ACC112 (cell line): Measurements from ENCODE around the gene RASSF7.

Experiments used
- H2AFZ ChIP-seq: fragments of 200-600 bp; sonication (generic); one replicate; pipeline ENCODE4 v1.6.0; 2017; ENCODE audit warnings: antibody characterized with exemption, low read length; ENCODE audit not compliant: unreplicated experiment
- H3K27ac ChIP-seq: fragments of 200-600 bp; sonication (generic); 2 replicates; pipeline ENCODE4 v1.5.1; 2014; ENCODE audit warnings: low read depth, mild to moderate bottlenecking, antibody characterized with exemption, low read length, moderate library complexity
- H3K27me3 ChIP-seq: fragments of 200-600 bp; sonication (generic); 2 replicates; pipeline ENCODE4 v1.6.1; 2014; ENCODE audit warnings: mild to moderate bottlenecking, antibody characterized with exemption, low read length, moderate library complexity, mixed read lengths; ENCODE audit not compliant: insufficient read depth
- H3K36me3 ChIP-seq: fragments of 200-600 bp; sonication (generic); 2 replicates; pipeline ENCODE4 v1.6.1; 2016; ENCODE audit warnings: mild to moderate bottlenecking, antibody characterized with exemption, low read length, moderate library complexity, mixed read lengths; ENCODE audit not compliant: insufficient read depth
- H3K4me1 ChIP-seq: fragments of 200-600 bp; sonication (generic); one replicate; pipeline ENCODE4 v1.6.1; 2016; ENCODE audit warnings: low read length, mixed read lengths; ENCODE audit not compliant: insufficient read depth, unreplicated experiment, control insufficient read depth
- H3K4me3 ChIP-seq: fragments of 200-600 bp; sonication (generic); 2 replicates; pipeline ENCODE4 v1.5.1; 2014; ENCODE audit warnings: mild to moderate bottlenecking, low read depth, low read length
- H3K79me2 ChIP-seq: fragments of 200-600 bp; sonication (generic); one replicate; pipeline ENCODE4 v1.6.0; 2016; ENCODE audit warnings: low read length; ENCODE audit not compliant: control insufficient read depth, unreplicated experiment, insufficient read depth

The RASSF7 gene

GRCh38 chr11:541433-541885 lies 19.3 kb upstream of the RASSF7 start:
- H2AFZ ChIP-seq = no peak overlapping the region
- H3K4me3 ChIP-seq = no peak overlapping the region
- no peaks in the 10 kb centered on the region for H3K79me2 ChIP-seq
- no peaks in the 10 kb centered on the region for H3K36me3 ChIP-seq
- no peaks in the 10 kb centered on the region for H3K27me3 ChIP-seq
- peaks cover 7% of the 10 kb centered on the region for H3K4me1 ChIP-seq
- H3K27ac ChIP-seq = no peak overlapping the region

GRCh38 chr11:544817-545166 lies 16.0 kb upstream of the RASSF7 start:
- Histone ChIP-seq H3K36me3 (no peaks in the 10 kb centered on the region), H3K79me2 (no peaks in the 10 kb centered on the region), H2AFZ (no peak overlapping the region), H3K27ac (no peak overlapping the region), H3K27me3 (no peaks in the 10 kb centered on the region), H3K4me1 (no peaks in the 10 kb centered on the region), H3K4me3 (no peak overlapping the region)

- H3K4me3 ChIP-seq = no peak overlapping the region
- H2AFZ ChIP-seq = no peak overlapping the region
- no peaks in the 10 kb centered on the region for H3K79me2 ChIP-seq
- no peaks in the 10 kb centered on the region for H3K27me3 ChIP-seq
- H3K4me1 ChIP-seq = no peaks in the 10 kb centered on the region
- no peak overlapping the region for H3K27ac ChIP-seq
- no peaks in the 10 kb centered on the region for H3K36me3 ChIP-seq
Observed at GRCh38 chr11:545171-545570, 15.6 kb upstream of the RASSF7 start.

GRCh38 chr11:548700-549603 lies 11.8 kb upstream of the RASSF7 start:
- no peak overlapping the region for H3K27ac ChIP-seq
- H3K79me2 ChIP-seq = no peaks in the 10 kb centered on the region
- H3K27me3 ChIP-seq = no peaks in the 10 kb centered on the region
- peaks cover 4% of the 10 kb centered on the region for H3K4me1 ChIP-seq
- H3K36me3 ChIP-seq = no peaks in the 10 kb centered on the region
- H3K4me3 ChIP-seq = no peak overlapping the region
- H2AFZ ChIP-seq = no peak overlapping the region

- H3K4me1 ChIP-seq = peaks cover 4% of the 10 kb centered on the region
- H3K4me3 ChIP-seq = no peak overlapping the region
- no peak overlapping the region for H2AFZ ChIP-seq
- H3K27me3 ChIP-seq = peaks cover 10% of the 10 kb centered on the region; the same call in 1 of the 2 replicates
- no peaks in the 10 kb centered on the region for H3K36me3 ChIP-seq
- H3K27ac ChIP-seq = no peak overlapping the region
- H3K79me2 ChIP-seq = no peaks in the 10 kb centered on the region
Observed at GRCh38 chr11:550021-550745, 10.6 kb upstream of the RASSF7 start.

GRCh38 chr11:550746-551085 lies 10.1 kb upstream of the RASSF7 start:
- Histone ChIP-seq H3K36me3 (no peaks in the 10 kb centered on the region), H2AFZ (no peak overlapping the region), H3K4me3 (no peak overlapping the region), H3K27me3 (peaks cover 15% of the 10 kb centered on the region; the same call in 1 of the 2 replicates), H3K4me1 (peaks cover 4% of the 10 kb centered on the region), H3K79me2 (no peaks in the 10 kb centered on the region), H3K27ac (no peak overlapping the region)

GRCh38 chr11:551131-551530 lies 9.6 kb upstream of the RASSF7 start:
- Histone ChIP-seq H3K27ac (no peak overlapping the region), H3K79me2 (no peaks in the 10 kb centered on the region), H2AFZ (no peak overlapping the region), H3K36me3 (no peaks in the 10 kb centered on the region), H3K27me3 (peaks cover 19% of the 10 kb centered on the region; the same call in 1 of the 2 replicates), H3K4me3 (no peak overlapping the region), H3K4me1 (peaks cover 4% of the 10 kb centered on the region)

GRCh38 chr11:551596-551995 lies 9.2 kb upstream of the RASSF7 start:
- H3K36me3 ChIP-seq = no peaks in the 10 kb centered on the region
- H3K79me2 ChIP-seq = no peaks in the 10 kb centered on the region
- no peak overlapping the region for H2AFZ ChIP-seq
- H3K4me3 ChIP-seq = no peak overlapping the region
- peaks cover 24% of the 10 kb centered on the region for H3K27me3 ChIP-seq
- H3K4me1 ChIP-seq = peaks cover 4% of the 10 kb centered on the region
- H3K27ac ChIP-seq = no peak overlapping the region

- Histone ChIP-seq H3K27ac (no peak overlapping the region), H2AFZ (no peak overlapping the region), H3K36me3 (no peaks in the 10 kb centered on the region), H3K79me2 (no peaks in the 10 kb centered on the region), H3K27me3 (peaks cover 41% of the 10 kb centered on the region), H3K4me3 (no peak overlapping the region), H3K4me1 (peaks cover 4% of the 10 kb centered on the region)
Observed at GRCh38 chr11:553083-553987, 7.4 kb upstream of the RASSF7 start.

- Histone ChIP-seq H3K27ac (no peak overlapping the region), H3K27me3 (peaks cover 43% of the 10 kb centered on the region), H3K4me1 (peaks cover 4% of the 10 kb centered on the region), H3K79me2 (no peaks in the 10 kb centered on the region), H3K4me3 (no peak overlapping the region), H2AFZ (no peak overlapping the region), H3K36me3 (no peaks in the 10 kb centered on the region)
Observed at GRCh38 chr11:553988-554340, 6.8 kb upstream of the RASSF7 start.
